Measurements from ENCODE around the gene TMPRSS11E.
"Not testable (repeated sequence)": the region's sequence is repeated elsewhere in the genome, so short reads cannot be mapped to it uniquely, and the experiment has no call there.

TMPRSS11E gene

DNA sequence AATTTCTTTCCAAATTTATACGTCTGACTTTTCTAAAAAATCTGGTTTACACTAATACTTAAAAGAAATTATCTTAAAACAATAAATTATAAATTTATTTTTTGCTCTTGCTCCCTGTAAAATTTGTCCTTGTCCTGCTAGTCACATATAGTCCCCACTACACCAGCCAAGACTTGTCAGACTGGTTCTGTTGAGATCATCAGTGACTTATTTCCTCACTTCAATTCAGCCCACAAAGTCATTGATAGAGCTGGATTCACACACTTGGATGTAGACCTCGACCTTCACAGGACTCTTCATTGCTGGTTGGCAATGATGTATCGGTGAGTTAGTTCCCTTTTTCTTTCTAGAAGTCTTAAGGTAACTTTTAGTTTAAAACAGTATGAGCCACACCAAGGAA is at the start of gene TMPRSS11E:
Gene TMPRSS11E (plus strand): TSS at position 263 of the 400 bp plus-strand sequence. CDS start 50 bp downstream, at position 313.
- no peak for DNase-seq (ENCODE audit: low read depth)

DNA sequence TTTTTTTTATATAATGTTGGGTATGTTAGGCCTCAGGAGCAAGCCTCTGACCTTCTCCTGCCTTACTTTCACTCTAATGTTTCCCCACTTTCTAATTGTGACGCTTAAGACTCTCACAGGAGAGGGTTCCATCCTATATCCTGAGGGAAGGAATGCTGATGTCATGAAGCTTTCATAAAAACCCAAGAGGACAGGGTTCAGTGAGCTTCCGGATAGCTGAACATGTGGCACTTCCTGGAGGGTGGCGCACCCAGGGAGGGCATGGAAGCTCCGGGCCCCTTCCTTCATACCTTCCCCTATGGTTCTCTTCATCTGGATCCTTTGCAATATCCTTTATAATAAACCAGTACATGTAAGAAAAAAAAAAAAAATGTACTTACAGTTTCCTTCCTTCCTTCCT is 48.0 kb upstream of the TMPRSS11E start:
- no peak for DNase-seq (ENCODE audit: low read depth)

- DNase-seq (ENCODE audit: low read depth): no peak
Measured at GRCh38 chr4:68401231-68401630, 46.0 kb upstream of the TMPRSS11E start.

DNA sequence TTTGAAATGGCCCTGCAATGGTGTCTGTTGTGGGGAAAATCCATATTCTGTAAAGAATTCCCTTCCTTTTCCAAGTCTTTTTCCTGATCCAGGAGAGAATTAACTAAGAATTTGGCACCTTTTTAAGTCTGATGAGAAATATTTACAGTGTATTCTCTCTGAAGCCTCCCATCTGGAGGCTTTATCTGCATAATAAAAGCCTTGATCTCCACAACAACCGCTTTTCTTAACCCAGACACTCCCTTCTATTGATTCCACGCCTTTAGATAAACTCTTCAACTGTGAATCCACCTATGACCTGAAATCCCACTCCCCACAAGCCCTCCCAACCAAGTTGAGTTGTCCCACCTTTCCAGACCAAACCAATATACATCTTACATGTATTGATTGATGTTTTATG is 43.1 kb upstream of the TMPRSS11E start:
- no peak for DNase-seq (ENCODE audit: low read depth)

- DNase-seq (ENCODE audit: low read depth): not testable (repeated sequence)
Measured at GRCh38 chr4:68405718-68406478, 41.4 kb upstream of the TMPRSS11E start.

GRCh38 chr4:68406479-68406859 is 40.8 kb upstream of the TMPRSS11E start:
- DNase-seq (ENCODE audit: low read depth): no peak

GRCh38 chr4:68407015-68407867 is 40.0 kb upstream of the TMPRSS11E start:
- not testable (repeated sequence) for DNase-seq (ENCODE audit: low read depth)

DNA sequence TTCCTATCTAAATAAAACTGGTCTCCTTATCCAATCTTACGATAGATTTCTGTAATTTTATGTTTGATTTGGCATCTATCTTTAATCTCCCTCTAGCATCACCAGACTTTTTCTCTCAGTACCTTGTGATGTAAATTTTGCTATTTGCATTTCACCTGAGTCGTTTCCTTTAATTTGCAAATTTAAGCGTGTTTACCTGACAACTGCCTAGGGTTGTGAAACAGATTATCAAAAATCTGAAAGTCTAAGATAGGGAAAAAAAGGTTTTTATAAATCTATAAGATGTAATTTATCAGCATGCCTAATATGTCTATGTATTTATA is 39.4 kb upstream of the TMPRSS11E start:
- DNase-seq (ENCODE audit: low read depth): no peak

GRCh38 chr4:68410149-68410548 is 37.1 kb upstream of the TMPRSS11E start:
- DNase-seq (ENCODE audit: low read depth): no peak

GRCh38 chr4:68410643-68411042 is 36.6 kb upstream of the TMPRSS11E start:
- DNase-seq (ENCODE audit: low read depth): no peak

GRCh38 chr4:68412031-68412430 is 35.2 kb upstream of the TMPRSS11E start:
- DNase-seq (ENCODE audit: low read depth): not testable (repeated sequence)

- DNase-seq (ENCODE audit: low read depth): no peak
Measured at GRCh38 chr4:68416591-68416990, 30.7 kb upstream of the TMPRSS11E start.

DNA sequence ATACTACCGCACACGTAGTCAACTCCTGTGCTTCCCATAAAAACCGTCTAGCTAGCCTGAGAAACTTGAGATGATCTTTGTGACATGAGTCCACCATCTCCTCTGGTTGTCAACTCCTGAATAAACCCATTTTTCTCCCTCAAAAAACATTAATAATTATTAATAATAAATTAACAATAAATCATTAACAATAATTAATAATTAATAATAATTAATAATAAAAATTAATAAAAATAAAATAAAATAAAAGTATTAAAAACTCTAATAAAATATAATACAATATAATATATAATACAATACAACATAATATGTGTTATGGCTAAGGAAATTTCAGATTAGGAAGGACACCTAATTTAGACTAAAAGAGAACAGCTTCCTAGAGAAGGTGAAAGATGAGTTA is 20.7 kb upstream of the TMPRSS11E start:
- DNase-seq (ENCODE audit: low read depth): no peak

DNA sequence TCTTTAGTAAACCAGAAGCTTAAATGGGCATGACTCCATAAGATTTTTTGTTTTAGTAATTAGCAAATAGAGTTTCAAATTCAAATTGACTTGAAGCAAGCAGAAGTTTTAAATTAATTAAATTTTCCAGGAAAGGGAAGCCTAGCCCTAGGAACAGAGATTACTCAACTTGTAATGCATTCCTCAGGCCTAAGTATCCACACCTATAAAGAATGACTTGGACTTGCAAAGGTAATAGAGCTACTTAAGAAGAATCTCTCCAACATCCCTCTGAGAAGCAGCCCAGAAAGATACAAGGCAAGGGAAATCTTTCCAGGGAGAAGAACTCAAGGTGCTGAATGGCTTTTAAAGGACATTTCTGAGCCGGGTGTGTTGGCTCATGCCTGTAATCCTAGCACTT is 16.9 kb upstream of the TMPRSS11E start:
- no peak for DNase-seq (ENCODE audit: low read depth)

DNA sequence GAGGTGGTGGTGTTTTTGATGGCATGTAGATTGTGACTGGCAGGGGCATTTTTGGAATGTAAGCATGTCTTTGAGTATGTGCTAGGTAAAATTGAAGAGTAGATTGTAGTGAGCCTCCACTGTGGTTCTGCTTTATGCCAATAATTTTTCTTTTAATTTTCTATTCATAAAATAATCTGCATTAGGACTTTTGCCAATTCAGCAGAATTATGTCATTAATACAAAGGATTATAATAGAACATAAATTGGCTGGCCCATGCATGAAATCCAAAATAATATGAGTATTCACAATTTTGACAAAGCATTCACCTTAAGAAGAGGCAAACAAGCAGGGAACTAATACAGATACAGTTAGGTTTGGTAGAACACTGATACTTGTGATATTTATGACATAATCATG is 14.9 kb upstream of the TMPRSS11E start:
- no peak for DNase-seq (ENCODE audit: low read depth)

DNA sequence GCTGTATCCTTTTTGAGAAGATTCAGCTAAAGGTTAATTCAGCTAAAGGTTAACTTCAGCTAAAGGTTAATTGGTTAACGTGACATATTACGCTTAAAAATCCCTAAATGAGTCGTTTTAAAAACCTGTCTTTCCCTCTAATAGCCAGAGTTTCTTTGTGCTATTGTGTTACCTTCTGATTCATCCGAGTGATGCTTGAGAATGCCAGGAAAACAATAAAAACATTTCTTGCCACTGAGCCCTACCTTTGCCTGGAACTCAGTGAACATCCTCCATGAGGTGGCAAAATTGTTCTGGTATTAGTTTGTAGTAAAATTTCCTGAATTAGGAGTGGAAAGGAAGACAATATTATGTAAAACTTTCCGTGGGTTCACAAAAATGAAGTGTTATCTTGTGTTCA is 13.7 kb upstream of the TMPRSS11E start:
- no peak for DNase-seq (ENCODE audit: low read depth)

DNA sequence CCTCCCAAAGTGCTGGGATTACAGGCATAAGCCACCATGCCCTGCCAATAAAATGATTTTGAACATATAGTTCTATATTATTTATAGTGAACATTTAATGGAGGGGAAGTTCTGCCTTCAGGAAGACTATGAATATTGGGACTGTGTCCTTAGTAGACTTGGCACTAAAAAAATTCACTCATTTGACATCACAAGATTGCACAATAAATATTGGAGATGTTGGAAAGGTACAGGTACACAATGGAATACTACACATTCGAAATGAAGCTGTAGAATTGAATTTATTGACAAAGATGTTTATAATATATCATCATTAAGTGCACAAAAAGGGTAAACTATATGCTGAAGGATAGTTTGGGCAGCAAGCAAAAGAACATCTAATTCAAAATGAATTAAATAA is 13.0 kb upstream of the TMPRSS11E start:
- DNase-seq (ENCODE audit: low read depth): no peak

DNA sequence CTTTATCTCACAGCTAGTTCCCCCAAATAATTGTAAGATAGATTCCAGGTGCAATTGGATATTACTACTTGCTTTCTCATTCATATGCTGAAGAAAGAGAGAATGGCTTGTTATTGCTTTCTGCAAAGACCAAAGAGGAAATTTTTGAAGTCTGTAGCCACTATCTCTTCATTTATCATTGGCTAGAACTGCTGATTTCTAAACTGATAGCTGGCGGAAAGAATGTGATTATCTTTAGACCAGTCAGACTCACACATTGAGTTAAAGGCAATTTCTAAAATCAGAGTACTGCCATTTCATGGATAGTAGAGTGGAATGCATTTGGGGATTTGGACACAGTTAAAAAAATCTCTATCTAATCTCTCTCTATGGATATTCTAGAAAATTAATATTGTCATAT is 12.4 kb upstream of the TMPRSS11E start:
- no peak for DNase-seq (ENCODE audit: low read depth)

- DNase-seq (ENCODE audit: low read depth): no peak
Measured at GRCh38 chr4:68445111-68445510, 2.2 kb upstream of the TMPRSS11E start.

DNA sequence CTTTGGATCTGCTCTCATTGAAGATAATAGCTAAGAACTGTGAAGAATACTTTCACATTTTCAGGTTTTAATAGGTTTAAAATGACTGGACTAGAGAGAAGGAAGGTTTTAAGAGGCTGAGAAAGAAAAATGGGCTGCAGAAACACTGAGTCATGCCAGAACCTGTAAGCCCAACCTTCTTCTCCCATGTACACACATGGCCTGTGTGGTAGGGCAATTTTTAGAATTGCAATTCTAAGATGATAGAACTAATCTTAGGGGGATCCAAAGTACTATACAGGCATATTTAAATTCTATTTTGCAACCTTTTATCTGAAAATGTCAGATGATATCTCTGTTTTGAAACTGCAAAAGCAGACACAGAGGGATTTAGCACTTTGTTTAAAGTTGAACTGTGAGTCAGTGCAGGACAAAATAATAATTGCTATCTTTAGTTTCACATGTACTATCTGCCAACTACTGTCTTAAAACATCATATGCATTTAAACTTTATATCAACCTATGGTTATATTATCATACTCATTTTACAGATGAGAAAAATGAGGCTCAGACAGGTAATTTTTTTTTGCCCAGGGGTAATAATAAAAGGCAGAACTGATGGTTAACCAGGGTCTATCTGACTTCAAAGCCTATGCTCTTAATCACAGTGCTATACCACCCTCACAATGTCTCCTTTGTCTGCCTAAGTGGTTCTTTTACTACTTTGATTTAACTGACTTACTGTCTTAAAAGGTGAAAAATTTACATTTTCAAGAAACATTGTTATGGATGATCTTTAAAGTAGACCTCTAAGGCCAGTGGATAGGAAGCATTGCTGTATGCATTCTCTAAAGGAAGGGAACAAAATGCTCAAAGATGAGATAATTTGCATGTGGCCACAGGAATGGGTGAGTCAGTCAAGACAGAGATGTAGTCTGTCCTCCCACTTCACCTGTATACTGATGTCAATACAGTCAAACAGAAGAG is 4.3 kb downstream of the TMPRSS11E start:
- DNase-seq (ENCODE audit: low read depth): no peak

DNA sequence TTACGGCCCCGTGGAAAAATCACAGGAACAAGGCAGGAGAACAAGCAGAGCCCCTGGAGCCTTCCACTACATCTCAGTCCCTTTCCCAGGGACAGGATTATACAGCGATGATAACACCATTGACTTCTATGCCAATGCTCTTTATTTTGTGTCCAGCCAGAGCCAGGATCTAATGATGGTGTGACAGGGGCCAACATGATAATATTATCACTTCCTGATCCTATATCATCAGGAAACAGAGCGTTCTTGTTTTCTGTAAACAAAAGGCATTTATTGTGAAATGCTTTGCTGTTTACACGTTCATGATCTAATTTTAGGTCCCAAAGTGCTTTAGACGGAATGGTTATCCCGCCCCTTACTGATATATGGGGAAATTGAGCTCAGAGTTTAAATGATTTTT is 12.8 kb downstream of the TMPRSS11E start:
- no peak for DNase-seq (ENCODE audit: low read depth)

DNA sequence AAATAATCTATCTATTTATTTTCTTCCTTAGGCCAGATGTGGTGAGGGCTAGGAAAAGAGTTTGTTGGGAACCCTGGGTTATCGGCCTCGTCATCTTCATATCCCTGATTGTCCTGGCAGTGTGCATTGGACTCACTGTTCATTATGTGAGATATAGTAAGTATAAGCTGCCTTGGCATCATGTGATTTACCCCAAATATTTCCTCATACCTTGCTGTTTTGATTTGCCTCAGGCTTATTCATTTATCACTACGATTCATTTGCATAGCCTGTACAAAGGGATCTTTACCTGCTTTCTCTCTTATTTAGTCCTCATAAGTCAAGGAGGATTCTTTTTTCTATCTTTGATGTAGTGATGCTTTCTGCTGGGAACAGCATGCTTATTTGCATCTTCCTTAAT is 14.5 kb downstream of the TMPRSS11E start:
- no peak for DNase-seq (ENCODE audit: low read depth)

Measured in stimulated activated CD8-positive, alpha-beta memory T cell treated with anti-CD3 and anti-CD28 coated beads, Interleukin-12 subunit alpha, Interleukin-12 subunit beta, amount 100 ng/mL, for 4 hours (primary cell).